ENCODE data around the gene RMND5B.

The RMND5B gene

GRCh38 chr5:178186427-178186826, 55.6 kb downstream of the RMND5B start:
- peaks cover 10% of the 10 kb centered on the region for H3K4me1 ChIP-seq (ENCODE audit: control insufficient read depth, low read length)
- TF ChIP-seq CTCF (IDR thresholded peaks at IDR 0.05; ENCODE audit: low read depth, low read length, poor library complexity, severe bottlenecking) (no peak), EZH2phosphoT487 (IDR thresholded peaks at IDR 0.05; ENCODE audit: borderline replicate concordance, low read length) (no peak)
- H3K9me2 ChIP-seq (replicated peaks; ENCODE audit: control insufficient read depth, low read length): no peaks in the 10 kb centered on the region
- H3K4me2 ChIP-seq (ENCODE audit: low read length): no peak overlapping the region
- no peaks in the 10 kb centered on the region for H3K79me2 ChIP-seq (ENCODE audit: control insufficient read depth, low read length)
- 0 out of 2 replicates have a peak, but pooled peaks cover 2% of the 10 kb centered on the region for H3F3A ChIP-seq (ENCODE audit: control insufficient read depth, insufficient read depth)
- H3K27ac ChIP-seq (ENCODE audit: low read depth, low read length): no peak overlapping the region
- H3K27me3 ChIP-seq (ENCODE audit: control insufficient read depth, low read length): peaks cover 6% of the 10 kb centered on the region; the same call in 1 of the 2 replicates
- H4K20me1 ChIP-seq (ENCODE audit: control insufficient read depth, insufficient read depth, low read depth, low read length): no peaks in the 10 kb centered on the region
- H3K9me3 ChIP-seq (ENCODE audit: control insufficient read depth, insufficient read depth, low read length): no peaks in the 10 kb centered on the region
- no peak overlapping the region for H3K4me3 ChIP-seq (ENCODE audit: low read length)
- no peaks in the 10 kb centered on the region for H3K36me3 ChIP-seq (ENCODE audit: control insufficient read depth, low read length)

- H3K36me3 ChIP-seq (ENCODE audit: control insufficient read depth, low read length): no peaks in the 10 kb centered on the region
- 0 out of 2 replicates have a peak, but pooled peaks cover 2% of the 10 kb centered on the region for H3F3A ChIP-seq (ENCODE audit: control insufficient read depth, insufficient read depth)
- H3K79me2 ChIP-seq (ENCODE audit: control insufficient read depth, low read length): no peaks in the 10 kb centered on the region
- no peak within 1 kb of the TSS for H3K4me2 ChIP-seq (ENCODE audit: low read length)
- H3K27me3 ChIP-seq (ENCODE audit: control insufficient read depth, low read length): peaks cover 6% of the 10 kb centered on the region; the same call in 1 of the 2 replicates
- no peaks in the 10 kb centered on the region for H4K20me1 ChIP-seq (ENCODE audit: control insufficient read depth, insufficient read depth, low read depth, low read length)
- H3K9me2 ChIP-seq (replicated peaks; ENCODE audit: control insufficient read depth, low read length): no peaks in the 10 kb centered on the region
- no peak within 1 kb of the TSS for H3K27ac ChIP-seq (ENCODE audit: low read depth, low read length)
- peaks cover 7% of the 10 kb centered on the region for H3K4me1 ChIP-seq (ENCODE audit: control insufficient read depth, low read length)
- no peak within 1 kb of the TSS for H3K4me3 ChIP-seq (ENCODE audit: low read length)
- TF ChIP-seq EZH2phosphoT487 (IDR thresholded peaks at IDR 0.05; ENCODE audit: borderline replicate concordance, low read length): no peak
- no peak for TF ChIP-seq CTCF (IDR thresholded peaks at IDR 0.05; ENCODE audit: low read depth, low read length, poor library complexity, severe bottlenecking)
- H3K9me3 ChIP-seq (ENCODE audit: control insufficient read depth, insufficient read depth, low read length): no peaks in the 10 kb centered on the region
Observed at GRCh38 chr5:178187014-178187413, 56.2 kb downstream of the RMND5B start, which contains the start of gene GMCL2. Gene GMCL2, minus strand, starts transcription at chr5:178187371. Its CDS starts 72 bp downstream, at chr5:178187299.

- Histone ChIP-seq H3F3A (ENCODE audit: control insufficient read depth, insufficient read depth) (0 out of 2 replicates have a peak, but pooled peaks cover 2% of the 10 kb centered on the region), H3K36me3 (ENCODE audit: control insufficient read depth, low read length) (no peaks in the 10 kb centered on the region), H4K20me1 (ENCODE audit: control insufficient read depth, insufficient read depth, low read depth, low read length) (no peaks in the 10 kb centered on the region), H3K4me3 (ENCODE audit: low read length) (no peak overlapping the region), H3K79me2 (ENCODE audit: control insufficient read depth, low read length) (no peaks in the 10 kb centered on the region), H3K4me2 (ENCODE audit: low read length) (no peak overlapping the region), H3K9me2 (replicated peaks; ENCODE audit: control insufficient read depth, low read length) (no peaks in the 10 kb centered on the region), H3K4me1 (ENCODE audit: control insufficient read depth, low read length) (peaks cover 4% of the 10 kb centered on the region; the same call in 1 of the 2 replicates), H3K27me3 (ENCODE audit: control insufficient read depth, low read length) (peaks cover 20% of the 10 kb centered on the region), H3K27ac (ENCODE audit: low read depth, low read length) (no peak overlapping the region), H3K9me3 (ENCODE audit: control insufficient read depth, insufficient read depth, low read length) (no peaks in the 10 kb centered on the region)
- no peak for TF ChIP-seq CTCF (IDR thresholded peaks at IDR 0.05; ENCODE audit: low read depth, low read length, poor library complexity, severe bottlenecking)
- TF ChIP-seq EZH2phosphoT487 (IDR thresholded peaks at IDR 0.05; ENCODE audit: borderline replicate concordance, low read length): no peak
Observed at GRCh38 chr5:178189433-178189832, 58.6 kb downstream of the RMND5B start.

Measured in DOHH2 (cell line).